Fibroblast of skin of left biceps (primary cell): Measurements from ENCODE around the gene CITED4.

ENCODE experiments used
- DNase-seq, 2 experiments: peaks; one replicate each; pipeline ENCODE4 v3.0.0-alpha.2; 2013; ENCODE audit warnings: low read depth in 2 of 2

The CITED4 gene

DNA sequence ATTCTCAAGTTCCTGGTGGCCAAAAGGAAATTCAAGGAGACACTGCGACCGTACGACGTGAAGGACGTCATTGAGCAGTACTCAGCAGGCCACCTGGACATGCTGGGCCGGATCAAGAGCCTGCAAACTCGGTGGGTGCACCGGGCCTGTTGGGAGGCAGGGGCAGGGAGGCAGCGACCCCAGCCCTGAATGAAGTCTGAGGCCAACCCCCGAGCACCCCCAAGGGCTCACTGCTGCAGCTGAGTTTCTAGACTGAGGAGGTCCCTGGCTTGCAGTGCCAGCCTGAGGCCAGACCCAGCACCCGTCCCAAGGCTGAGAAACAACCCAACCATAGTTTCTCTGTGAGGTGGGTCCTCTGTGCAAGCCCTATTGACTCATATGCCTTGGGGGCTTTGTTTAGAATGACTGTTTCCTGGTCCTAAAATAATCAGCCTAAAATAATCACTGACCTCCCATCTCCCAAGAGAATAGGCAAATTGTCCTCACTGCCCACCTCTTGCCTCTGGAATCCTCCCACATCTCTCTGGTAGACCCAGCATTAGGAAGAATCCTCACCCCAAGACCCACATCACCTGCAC lies 27.1 kb downstream of the CITED4 start:
- DNase-seq: no peak

DNA sequence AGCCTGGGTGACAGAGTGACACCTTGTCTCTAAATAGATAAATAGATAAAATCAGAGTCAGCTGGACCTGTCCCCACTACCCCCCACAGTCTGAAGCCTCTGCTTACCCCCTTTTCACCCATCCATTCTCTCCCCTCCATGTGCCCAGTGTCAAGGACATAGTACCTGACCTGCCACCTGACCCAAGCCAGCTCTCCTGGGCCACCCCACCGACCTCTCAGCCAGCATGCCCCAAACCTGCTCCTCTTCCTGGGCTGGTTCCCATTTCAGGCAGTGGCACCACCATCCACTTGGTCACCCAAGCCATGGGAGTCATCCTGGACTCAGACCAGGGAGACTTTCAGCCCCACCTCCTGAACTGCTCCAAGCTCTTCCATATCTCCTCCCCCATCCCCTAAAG lies 28.2 kb downstream of the CITED4 start:
- no peak for DNase-seq

DNA sequence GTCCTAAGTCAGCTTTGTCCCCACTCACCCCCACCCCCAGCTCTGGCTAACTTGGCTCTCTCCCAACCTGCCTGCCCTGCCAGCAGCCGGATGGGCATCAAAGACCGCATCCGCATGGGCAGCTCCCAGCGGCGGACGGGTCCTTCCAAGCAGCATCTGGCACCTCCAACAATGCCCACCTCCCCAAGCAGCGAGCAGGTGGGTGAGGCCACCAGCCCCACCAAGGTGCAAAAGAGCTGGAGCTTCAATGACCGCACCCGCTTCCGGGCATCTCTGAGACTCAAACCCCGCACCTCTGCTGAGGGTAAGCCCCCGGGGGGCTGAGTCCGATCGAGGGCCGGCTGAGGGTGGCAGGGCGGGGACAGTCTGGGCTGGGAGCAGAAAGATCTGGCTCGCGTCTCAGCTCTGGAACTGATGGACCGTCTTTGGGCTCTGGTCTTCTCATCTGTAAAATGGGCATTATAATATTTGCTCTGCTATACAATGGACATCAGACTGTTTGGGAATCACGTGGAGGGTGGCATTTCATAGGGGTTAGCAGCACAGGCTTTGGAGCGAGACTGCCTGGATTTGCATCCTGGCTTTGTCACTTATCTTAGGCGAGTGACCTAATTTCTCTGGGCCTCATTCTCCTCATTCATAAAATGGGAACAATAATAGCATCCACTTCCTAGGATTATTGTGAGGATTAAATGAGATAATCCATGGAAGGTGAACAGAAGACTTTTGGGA lies 31.0 kb downstream of the CITED4 start:
- DNase-seq: no peak

DNA sequence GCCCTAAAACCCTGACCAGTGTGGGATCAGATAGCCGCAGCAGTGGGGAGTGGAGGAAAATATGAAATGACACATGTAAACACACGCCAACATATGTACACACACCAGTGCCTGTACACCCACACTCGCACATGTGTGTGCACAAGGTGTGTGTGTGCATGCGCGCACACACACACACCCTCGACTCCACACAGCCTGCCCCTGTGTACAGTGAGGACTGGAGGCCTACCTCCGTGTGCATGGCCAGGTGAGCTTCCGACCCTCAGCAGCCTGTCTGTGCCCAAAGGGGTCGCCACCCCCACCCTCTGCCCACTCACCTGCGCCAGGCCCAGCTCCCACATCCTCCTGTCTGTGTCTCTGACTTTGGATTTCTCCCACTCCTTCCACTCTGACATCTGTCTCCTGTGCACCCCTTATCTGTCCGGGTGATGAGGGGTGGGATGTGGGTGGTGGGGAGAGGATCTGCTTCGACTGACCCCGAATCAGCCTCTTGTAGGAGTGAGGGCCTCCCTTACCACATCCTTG lies 31.7 kb downstream of the CITED4 start:
- DNase-seq: no peak

DNA sequence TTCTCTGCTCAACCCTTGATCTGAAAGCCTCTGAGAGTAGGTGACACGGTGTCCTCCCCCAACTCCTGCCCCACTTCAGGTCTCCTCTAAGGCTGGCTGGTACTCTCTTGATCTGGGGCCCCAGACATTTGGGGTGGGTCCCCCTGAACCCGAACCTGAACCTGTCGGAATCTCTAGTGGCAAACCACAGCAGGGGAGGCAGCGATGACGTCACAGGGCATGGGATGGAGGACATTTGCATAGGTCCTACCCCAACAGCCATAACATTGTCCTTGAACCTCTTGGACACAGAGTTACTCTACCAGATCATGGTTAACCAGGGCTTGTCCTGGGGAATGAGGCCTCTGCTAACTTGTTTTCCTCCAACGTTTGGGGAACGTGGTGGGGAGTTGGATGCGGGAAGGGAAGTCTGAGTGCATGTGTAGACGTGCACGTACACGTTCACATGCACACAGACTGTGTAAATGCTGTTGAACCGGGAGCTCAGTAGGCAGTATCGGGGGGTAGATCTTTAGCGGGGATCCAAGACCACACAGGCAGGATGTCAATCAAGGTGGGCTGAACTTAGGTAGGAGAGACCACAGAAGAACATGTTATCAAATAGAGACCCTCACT lies 32.4 kb downstream of the CITED4 start:
- DNase-seq: no peak

DNA sequence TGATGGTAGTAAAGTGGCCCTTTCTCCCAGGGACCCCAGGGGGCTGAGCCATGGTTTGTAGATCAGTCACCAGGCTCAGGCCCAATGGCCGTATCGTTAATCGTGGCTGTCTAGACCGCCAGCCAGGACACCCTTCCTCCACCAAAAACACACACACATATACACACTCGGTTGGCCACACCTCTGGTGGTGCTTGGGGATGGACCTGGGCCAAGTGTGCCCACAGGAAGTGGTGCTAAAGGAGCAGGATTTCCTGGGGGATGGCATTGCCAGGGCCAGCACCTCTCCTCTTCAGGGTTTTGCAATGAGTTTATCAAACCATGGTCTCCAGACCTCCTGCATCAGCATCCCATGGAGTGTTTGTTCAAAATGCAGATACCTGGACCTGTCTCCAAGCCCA lies 36.2 kb downstream of the CITED4 start:
- no peak for DNase-seq

DNA sequence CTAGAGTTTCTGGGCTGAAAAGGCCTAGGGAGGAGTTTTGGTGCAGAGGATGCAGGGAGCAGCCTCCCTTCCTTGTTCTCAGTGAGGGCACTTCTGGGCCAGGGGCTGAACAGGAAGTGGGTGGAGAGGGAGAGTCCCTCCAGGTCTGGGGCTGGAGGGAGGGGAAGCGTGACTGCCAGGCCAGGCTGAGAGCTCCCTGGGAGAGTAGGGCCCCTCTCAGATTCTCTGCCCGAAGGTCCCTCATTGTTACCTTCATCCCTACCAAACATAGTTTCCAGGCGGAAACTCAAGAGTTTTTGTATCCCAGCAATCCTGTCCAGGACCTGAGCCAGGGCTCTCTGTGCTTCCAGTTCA lies 36.8 kb downstream of the CITED4 start:
- no peak for DNase-seq

DNA sequence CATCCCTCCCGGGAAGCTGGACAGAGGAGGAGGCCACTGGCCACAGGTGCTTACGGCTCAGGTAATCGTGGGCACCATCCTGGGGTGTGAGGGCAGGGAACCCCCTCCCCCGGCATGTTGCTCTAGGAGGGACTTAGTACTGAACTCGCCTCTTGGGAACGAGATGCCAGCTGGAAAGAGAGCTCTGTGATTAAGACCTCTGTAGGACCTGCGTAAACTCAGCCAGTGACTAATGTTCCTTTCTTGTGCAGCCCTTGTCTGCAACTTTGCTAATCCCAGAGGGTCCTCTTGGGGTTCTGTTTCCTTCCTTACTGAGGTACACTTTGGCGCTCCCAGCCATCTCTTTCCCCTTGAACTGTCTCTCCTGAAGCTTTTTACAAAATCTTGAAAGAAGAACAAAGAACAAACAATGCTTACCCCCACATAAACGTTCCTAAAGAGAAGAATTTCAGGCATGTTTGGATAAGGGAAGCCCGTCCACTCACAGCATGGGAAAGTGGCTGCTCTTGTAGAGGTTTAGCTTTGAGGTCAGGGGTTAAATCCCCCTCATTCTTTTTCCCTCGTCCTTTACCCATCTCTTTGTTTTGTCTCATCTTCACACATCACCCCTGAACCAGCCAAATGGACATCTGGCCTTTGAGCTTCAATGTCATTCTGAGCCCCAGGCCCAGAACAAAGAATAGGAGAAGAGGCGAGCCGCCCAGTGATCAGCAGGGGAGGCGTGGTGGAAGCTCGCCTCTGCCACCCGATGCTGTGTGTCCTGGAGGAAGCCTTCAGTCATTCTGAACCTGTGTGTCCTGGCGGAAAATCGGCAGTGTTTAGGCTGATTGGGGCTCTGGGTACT lies 37.4 kb downstream of the CITED4 start:
- no peak for DNase-seq

DNA sequence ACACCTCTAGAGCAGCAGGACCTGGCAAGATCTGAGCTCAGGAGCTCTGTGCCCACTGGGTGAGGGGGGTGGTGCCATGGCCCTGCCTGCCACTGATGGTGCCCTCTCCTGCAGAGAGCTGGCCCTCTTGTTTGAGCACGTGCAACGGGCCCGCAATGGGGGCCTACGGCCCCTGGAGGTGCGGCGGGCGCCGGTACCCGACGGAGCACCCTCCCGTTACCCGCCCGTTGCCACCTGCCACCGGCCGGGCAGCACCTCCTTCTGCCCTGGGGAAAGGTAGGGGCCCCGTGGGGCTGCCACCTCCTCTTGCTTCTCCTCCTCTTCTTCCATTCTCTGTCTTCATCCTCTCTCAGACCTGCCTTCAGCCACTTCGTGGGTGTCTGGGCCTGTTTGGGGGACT lies 38.2 kb downstream of the CITED4 start:
- no peak for DNase-seq

DNA sequence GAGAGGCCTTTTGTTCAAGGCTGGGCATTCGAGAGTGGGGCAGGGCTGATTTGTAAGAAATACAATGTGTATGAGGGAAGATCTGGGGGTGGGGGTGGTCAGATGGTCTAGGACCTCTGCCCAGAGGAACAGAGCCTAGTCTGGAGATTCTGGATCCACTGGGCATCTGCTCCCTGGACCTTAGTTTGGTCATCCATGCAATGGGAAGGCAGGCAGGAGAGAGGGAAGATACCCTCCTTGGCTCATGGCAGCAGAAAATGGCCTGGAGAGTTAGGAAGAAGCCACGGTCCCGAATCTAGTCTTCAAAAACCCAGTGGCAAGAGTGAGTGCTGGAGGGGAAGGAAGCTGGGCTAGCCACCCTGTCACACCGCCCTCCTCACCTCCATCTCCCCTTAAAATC lies 38.8 kb downstream of the CITED4 start:
- DNase-seq: no peak

DNA sequence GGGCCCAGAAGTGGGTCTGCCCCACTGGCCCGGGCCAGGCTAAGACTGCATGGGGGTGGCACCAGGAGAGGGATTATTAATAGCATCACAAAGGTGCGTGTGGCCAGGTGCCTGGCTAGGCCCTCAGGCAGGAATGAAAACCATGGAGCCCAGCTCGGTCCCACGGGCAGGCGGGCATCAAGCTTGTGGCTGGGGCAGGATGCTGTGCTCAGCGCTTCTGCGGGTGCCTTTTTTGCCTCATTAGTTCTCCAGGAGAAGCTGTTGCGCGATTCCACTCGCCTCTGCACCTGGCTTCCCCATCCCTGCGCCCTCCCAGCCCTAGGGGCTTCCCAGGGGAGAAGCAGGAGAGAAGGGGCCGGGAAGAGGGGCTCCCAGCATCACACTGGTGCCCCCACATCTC lies 39.3 kb downstream of the CITED4 start:
- no peak for DNase-seq

DNA sequence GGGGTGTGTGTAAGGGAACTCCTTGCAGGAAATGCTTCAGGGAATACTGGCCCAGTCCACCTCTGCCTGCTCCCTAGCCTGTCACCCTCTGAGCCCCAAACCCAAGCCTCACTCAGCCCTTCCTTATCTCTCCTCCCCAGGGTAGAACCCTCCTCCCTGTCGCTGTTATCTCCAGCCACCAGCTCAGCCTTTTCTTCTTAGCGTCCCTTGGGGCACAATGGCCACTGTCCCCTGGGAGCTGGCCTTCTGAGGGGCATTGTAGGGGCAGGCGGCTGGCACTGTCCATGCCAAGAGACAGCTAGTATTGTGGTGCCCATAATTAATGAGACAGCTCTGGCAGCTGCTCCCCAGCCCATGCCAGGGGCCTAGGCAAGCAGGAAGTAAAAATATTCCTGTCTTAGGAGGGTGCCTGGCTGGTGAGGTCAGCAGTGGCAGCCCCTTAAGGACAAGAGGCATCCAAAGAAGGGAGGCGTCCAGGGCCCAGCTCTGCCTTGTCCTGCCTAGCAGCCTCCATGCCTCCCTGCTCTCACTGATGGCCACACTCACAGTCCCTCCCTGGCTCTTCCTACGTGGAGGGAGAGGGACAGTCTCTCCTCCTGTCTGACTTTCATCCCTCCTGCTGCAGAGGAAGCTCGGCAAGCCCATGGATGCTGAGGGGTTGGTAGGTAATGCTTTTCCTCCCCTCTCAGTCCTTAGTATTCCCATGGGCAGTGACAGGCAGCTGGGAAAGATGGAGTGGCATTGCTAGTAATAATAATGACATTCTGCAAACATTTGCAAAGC lies 41.1 kb downstream of the CITED4 start:
- no peak for DNase-seq

DNA sequence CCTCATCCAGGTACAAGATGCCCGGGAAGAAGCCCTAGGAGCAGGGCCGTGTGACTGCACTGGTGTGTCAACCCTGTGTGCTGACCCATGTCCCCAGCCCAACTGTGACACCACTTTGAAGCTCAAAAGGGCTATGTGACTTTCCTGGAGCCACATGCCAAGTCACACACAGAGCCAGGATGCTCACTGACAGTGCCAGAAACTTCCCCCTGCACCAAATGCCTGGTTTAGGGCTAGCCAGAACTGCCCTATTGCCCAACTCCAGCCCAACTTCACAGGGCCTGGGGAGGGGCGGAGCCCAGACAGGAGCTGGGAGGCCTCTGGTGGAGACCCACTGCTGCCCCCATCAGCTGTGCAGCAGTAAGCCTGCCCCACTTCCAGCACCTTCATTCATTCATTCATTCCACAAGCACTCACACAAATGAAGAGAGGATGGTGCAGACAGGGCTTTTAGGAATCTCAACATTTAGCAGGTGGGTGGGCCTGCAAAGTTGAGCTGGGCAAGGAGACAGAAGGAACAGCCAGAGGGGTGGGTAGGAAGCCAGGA lies 41.8 kb downstream of the CITED4 start:
- no peak for DNase-seq

DNA sequence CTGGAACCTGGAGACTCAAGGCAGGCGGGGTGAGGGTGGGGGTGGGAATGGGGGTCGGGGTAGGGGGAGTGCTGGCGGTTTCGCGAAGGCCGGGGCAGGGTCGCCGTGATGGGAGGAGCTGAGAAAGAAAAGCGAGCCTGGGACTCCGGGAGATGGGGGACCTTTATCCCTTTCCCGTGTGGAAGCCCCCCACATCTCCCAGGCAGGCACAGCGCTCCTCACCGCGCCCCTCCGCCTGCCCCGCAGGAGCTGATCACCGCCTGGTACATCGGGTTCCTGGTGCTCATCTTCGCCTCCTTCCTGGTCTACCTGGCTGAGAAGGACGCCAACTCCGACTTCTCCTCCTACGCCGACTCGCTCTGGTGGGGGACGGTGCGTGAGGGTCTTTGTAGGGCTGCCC lies 43.1 kb downstream of the CITED4 start:
- no peak for DNase-seq

DNA sequence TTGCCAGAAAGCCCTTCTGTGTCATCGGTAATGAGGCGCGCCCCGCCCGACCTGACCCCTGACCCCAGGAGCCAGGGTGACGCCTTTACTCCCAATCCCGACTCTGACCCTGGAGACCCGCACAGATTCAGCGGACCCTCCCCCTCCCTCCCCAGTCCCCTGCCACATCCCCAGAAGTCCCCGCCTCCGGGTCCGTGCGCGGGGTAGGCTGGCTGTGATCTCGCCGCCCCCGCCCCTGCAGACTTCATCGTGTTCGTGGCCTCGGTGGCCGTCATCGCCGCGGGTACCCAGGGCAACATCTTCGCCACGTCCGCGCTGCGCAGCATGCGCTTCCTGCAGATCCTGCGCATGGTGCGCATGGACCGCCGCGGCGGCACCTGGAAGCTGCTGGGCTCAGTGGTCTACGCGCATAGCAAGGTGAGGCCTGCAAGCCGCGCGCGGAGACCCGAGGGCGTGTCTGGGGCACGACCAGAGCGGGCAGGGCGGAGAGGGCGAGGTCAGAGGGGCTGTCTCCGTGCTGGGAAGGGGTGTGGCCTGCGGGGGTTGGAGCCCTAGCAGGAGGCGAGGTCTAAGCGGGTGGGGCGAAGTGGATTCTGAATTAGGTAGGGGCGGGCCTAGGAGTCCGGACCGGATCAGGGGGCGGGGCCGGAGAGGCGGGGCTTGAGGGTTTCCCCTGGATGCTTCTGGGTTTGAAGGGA lies 43.8 kb downstream of the CITED4 start:
- no peak for DNase-seq

DNA sequence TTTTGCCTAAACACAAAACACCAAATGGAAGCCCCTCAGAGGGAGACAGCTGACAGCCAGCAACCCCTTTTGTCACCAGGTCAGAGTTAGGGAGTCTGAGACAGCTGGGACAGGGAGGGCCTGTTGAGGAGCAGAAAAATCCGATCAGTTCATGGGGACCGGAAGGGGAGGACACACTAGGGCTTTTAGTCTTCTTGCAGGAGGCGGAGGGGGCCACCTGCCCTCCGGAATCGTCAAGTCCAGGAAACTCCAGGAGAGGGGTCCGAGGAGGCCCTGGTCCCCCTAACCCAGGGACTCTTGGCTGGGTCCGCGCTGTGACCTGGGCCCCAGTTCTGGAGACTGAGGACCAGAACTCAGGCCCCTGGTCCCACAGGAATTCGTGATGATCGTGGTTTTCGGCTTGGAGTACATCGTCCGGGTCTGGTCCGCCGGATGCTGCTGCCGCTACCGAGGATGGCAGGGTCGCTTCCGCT lies 44.3 kb downstream of the CITED4 start:
- no peak for DNase-seq

DNA sequence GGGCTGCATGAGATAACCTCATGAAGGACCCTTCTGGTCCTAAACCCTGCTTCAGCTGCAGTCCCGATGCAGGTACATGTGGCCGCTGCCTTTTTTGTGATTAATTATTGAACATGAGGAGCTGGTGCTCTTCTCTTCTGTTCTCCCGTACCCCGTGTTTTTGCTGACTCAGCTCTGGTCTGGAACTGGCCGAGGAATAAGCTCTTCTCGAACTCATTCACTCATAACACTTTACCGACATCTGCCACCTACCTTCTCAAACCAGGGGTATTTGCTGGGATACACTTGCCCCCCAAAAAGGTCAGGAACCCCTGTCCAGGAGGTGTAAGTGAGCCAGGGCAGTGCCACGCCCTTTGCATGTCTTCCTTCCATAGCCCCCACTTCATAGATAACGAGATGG lies 46.7 kb downstream of the CITED4 start:
- no peak for DNase-seq
